K562 (cell line): Measurements from ENCODE around the gene MPZL3. TPM values are rescaled to one million over a fixed set of nuclear protein-coding genes. Genes with fewer than 3 reads are reported as not detected.

Experiments used
- ATAC-seq: fragments of 200-7000 bp; cut with Tn5 transposase; 3 replicates; pipeline ENCODE4 v1.9.1; 2020; ENCODE audit warnings: moderate library complexity
- BruUV-seq: library from RNA; stranded (reverse); fragments of 400-500 nt; replicated peaks from 2 replicates; lab custom pipeline; 2021; lab: Mats Ljungman, UMichigan
- CTCF ChIA-PET: fragments of 300-600 bp; formaldehyde crosslinking; extraction: SDS; loops from one replicate; lab custom pipeline; 2021; ENCODE audit warnings: low intra/inter-chr PET ratio; lab: Yijun Ruan, JAX
- POLR2A ChIA-PET: fragments of 300-600, 350-650 bp; sonication (Branson Sonifier 250); formaldehyde crosslinking; extraction: SDS; loops from one replicate; lab custom pipeline; 2021; ENCODE audit warnings: antibody characterized with exemption, inconsistent platforms; lab: Yijun Ruan, JAX
- DNase-seq, 4 experiments: peaks; one replicate each; pipeline versions ENCODE4 v3.0.0 to v3.0.0-alpha.2; 2011 to 2018; ENCODE audit warnings: low spot score in 3 of 4, mixed read lengths in 3 of 4; ENCODE audit errors: extremely low read depth in 1 of 4
- FAIRE-seq: peaks from 2 replicates; lab custom pipeline; 2011; peaks lifted over from hg19 to GRCh38; lab: Jason Lieb, UNC
- H2AFZ ChIP-seq: 2 replicates; pipeline ENCODE4 v1.6.0; 2011; ENCODE audit warnings: low read depth, low read length, control low read depth, inconsistent platforms
- H3K27ac ChIP-seq: fragments of 200-600 bp; 3 replicates; pipeline ENCODE4 v1.8.0; 2011; ENCODE audit warnings: low read depth, mild to moderate bottlenecking, control low read depth, inconsistent platforms, low read length, moderate library complexity, mixed read lengths; ENCODE audit errors: extremely low read depth
- H3K27me3 ChIP-seq, 2 experiments: fragments of 300-600 bp in 1 of 2; 2 replicates in 1 of 2; 3 replicates in 1 of 2; pipeline versions ENCODE4 v1.6.0 to v1.8.0; 2011; ENCODE audit warnings: inconsistent platforms in 2 of 2, low read length in 2 of 2, mild to moderate bottlenecking in 1 of 2, mixed read lengths in 1 of 2, moderate library complexity in 1 of 2; ENCODE audit not compliant: control insufficient read depth in 2 of 2, insufficient read depth in 2 of 2
- H3K36me3 ChIP-seq: fragments of 300-600 bp; 3 replicates; pipeline ENCODE4 v1.8.0; 2011; ENCODE audit warnings: mild to moderate bottlenecking, low read length, inconsistent platforms; ENCODE audit not compliant: control insufficient read depth, insufficient read depth
- H3K4me1 ChIP-seq, 2 experiments: fragments of 200-600 bp in 1 of 2; replicated peaks in 1 of 2; 2 replicates in 1 of 2; 3 replicates in 1 of 2; pipeline versions ENCODE4 v1.5.1 to v1.8.0; 2011; ENCODE audit warnings: inconsistent platforms in 2 of 2, low read length in 2 of 2, mild to moderate bottlenecking in 1 of 2, mixed read lengths in 1 of 2, moderate library complexity in 1 of 2; ENCODE audit not compliant: control insufficient read depth in 2 of 2, insufficient read depth in 2 of 2
- H3K4me2 ChIP-seq: 2 replicates; pipeline ENCODE4 v1.6.1; 2011; ENCODE audit warnings: low read length, control low read depth, inconsistent platforms, mixed read lengths; ENCODE audit not compliant: insufficient read depth
- H3K4me3 ChIP-seq: fragments of 200-600 bp; sonication (generic), shearing (Covaris generic); 2 replicates; pipeline ENCODE4 v1.5.1; 2016; ENCODE audit warnings: control low read depth, inconsistent platforms
- H3K79me2 ChIP-seq: fragments of 200-600 bp; 3 replicates; pipeline ENCODE4 v1.8.0; 2011; ENCODE audit warnings: low read length, inconsistent platforms; ENCODE audit not compliant: control insufficient read depth, insufficient read depth
- H3K9ac ChIP-seq, 2 experiments: 2 replicates each; pipeline versions ENCODE4 v1.6.0 to v1.6.1; 2011; ENCODE audit warnings: low read depth in 2 of 2, low read length in 2 of 2, control low read depth in 1 of 2, inconsistent platforms in 1 of 2, mild to moderate bottlenecking in 1 of 2, mixed read lengths in 1 of 2; ENCODE audit not compliant: insufficient read depth in 1 of 2
- H3K9me1 ChIP-seq: one replicate; pipeline ENCODE4 v1.6.0; 2011; ENCODE audit warnings: inconsistent platforms, mild to moderate bottlenecking, low read length, moderate library complexity; ENCODE audit not compliant: control insufficient read depth, insufficient read depth
- H3K9me3 ChIP-seq: replicated peaks from 2 replicates; pipeline ENCODE4 v1.5.1; 2011; ENCODE audit warnings: low read depth, low read length, inconsistent platforms; ENCODE audit not compliant: control insufficient read depth, insufficient read depth
- H4K20me1 ChIP-seq: replicated peaks from 2 replicates; pipeline ENCODE4 v1.6.1; 2011; ENCODE audit warnings: low read length, inconsistent platforms, mixed read lengths; ENCODE audit not compliant: control insufficient read depth, insufficient read depth
- E2F1 ChIP-seq: sonication (generic); formaldehyde crosslinking; IDR thresholded peaks from 2 replicates; pipeline ENCODE4 v1.8.1; 2023; ENCODE audit warnings: mild to moderate bottlenecking, missing genetic modification reagents, moderate library complexity
- GMEB1 ChIP-seq: fragments of 250-450 bp; sonication (Bioruptor Pico); IDR thresholded peaks from 2 replicates; pipeline ENCODE4 v1.4.0; 2020; ENCODE audit warnings: mild to moderate bottlenecking
- HES1 ChIP-seq: fragments of 450-650 bp; IDR thresholded peaks from 2 replicates; pipeline ENCODE4 v1.6.1; 2016; ENCODE audit warnings: low read depth, mild to moderate bottlenecking, moderate library complexity
- ZNF146 ChIP-seq: IDR thresholded peaks from one replicate; pipeline ENCODE4 v1.6.1; 2018; ENCODE audit warnings: missing compliant biosample characterization; ENCODE audit not compliant: unreplicated experiment
- WGBS: fragments of 100-300 bp; shearing (Covaris generic); methylation state at CpG from one replicate; pipeline ENCODE4 v1.1.6; 2016; ENCODE audit warnings: low coverage, mixed read lengths; ENCODE audit not compliant: insufficient coverage; ENCODE audit errors: missing lambda C conversion rate; 5-methylcytosine and 5-hydroxymethylcytosine counted together
- in situ Hi-C: fragments of 300-500 bp; cut with MboI; formaldehyde crosslinking; loops from 4 replicates; pipeline ENCODE4 v1.15.0; 2018; ENCODE audit warnings: inconsistent platforms, mixed read lengths
- intact Hi-C: fragments of 100-400 bp; cut with micrococcal nuclease; formaldehyde crosslinking; loops from 2 replicates; pipeline ENCODE4 v1.14.2; 2022
- polyA plus RNA-seq, 8 experiments: library from polyadenylated mRNA; depleted of rRNA in 4 of 8; stranded (reverse) in 5 of 8; unstranded in 3 of 8; fragments of >200 nt; fragmentation: Nextera tagmentation in 2 of 8; fragmentation: Illumina TruSeq in 1 of 8; extraction: Ambion mirVana in 2 of 8; extraction: Trizol in 1 of 8; gene quantifications; 2 replicates each; pipeline versions ENCODE4 v1.2.1 to v1.2.3, GENCODE V29; 2011 to 2014; ENCODE audit warnings: inconsistent platforms in 1 of 8, missing spikeins in 1 of 8
- total RNA-seq, 7 experiments: library from RNA; depleted of rRNA in 6 of 7; stranded (reverse); fragments of >200 nt in 6 of 7; fragmentation: Illumina TruSeq in 2 of 7; extraction: Trizol in 2 of 7; gene quantifications; 2 replicates each; pipeline versions ENCODE4 v1.2.1 to v1.2.3, GENCODE V29; 2011 to 2021; ENCODE audit warnings: low replicate concordance in 1 of 7

Gene MPZL3
- total and polyA plus RNA-seq, 9 of the 15 experiments (the other 6 are each of a cell fraction or from before 2014, with no cell fraction given) = 0.97 to 2.9 (median 1.6) TPM

GRCh38 chr11:118210323-118210722 lies 41.8 kb downstream of the MPZL3 start:
- Histone ChIP-seq H3K4me3 (no peak overlapping the region), H3K27ac (no peak overlapping the region), H3K79me2 (no peaks in the 10 kb centered on the region), H3K4me1 (peaks cover 0 to 5% of the 10 kb centered on the region in 2 experiments; a peak in 2 of 5 replicates), H3K36me3 (no peaks in the 10 kb centered on the region), H2AFZ (no peak overlapping the region), H3K9ac (no peak overlapping the region), H3K4me2 (no peak overlapping the region), H4K20me1 (no peaks in the 10 kb centered on the region), H3K27me3 (peaks cover 7 to 16% of the 10 kb centered on the region in 2 experiments; a peak in 4 of 5 replicates), H3K9me3 (no peaks in the 10 kb centered on the region), H3K9me1 (no peaks in the 10 kb centered on the region)
- POLR2A ChIA-PET = interaction anchor here (0.8 kb wide), 2 partner anchors 338 to 647 kb away, joined by 3 read pairs; no protein-coding TSS in a partner anchor
- no peak for TF ChIP-seq E2F1
- TF ChIP-seq HES1 = no peak
- no peak for TF ChIP-seq GMEB1 (CRISPR knock-in tag)
- TF ChIP-seq ZNF146 (CRISPR knock-in tag) = no peak
- intact Hi-C loops (no loop called here), in situ Hi-C loops (no loop called here)
- ATAC-seq (no peak), DNase-seq (no peak), FAIRE-seq (no peak)
- CTCF ChIA-PET = no interaction called here
- 13% methylated on average over 7 of the region's 7 CpGs for WGBS
- no TSS peak for BruUV-seq
